Measurements from ENCODE around the gene RMND1. TPM values are rescaled to one million over a fixed set of nuclear protein-coding genes. Genes with fewer than 3 reads are reported as not detected.

RMND1 gene
- total and polyA plus RNA-seq, 2 of the 13 experiments (the other 11 are each of a cell fraction or from before 2014, with no cell fraction given) = 34.0 to 72.5 TPM

DNA sequence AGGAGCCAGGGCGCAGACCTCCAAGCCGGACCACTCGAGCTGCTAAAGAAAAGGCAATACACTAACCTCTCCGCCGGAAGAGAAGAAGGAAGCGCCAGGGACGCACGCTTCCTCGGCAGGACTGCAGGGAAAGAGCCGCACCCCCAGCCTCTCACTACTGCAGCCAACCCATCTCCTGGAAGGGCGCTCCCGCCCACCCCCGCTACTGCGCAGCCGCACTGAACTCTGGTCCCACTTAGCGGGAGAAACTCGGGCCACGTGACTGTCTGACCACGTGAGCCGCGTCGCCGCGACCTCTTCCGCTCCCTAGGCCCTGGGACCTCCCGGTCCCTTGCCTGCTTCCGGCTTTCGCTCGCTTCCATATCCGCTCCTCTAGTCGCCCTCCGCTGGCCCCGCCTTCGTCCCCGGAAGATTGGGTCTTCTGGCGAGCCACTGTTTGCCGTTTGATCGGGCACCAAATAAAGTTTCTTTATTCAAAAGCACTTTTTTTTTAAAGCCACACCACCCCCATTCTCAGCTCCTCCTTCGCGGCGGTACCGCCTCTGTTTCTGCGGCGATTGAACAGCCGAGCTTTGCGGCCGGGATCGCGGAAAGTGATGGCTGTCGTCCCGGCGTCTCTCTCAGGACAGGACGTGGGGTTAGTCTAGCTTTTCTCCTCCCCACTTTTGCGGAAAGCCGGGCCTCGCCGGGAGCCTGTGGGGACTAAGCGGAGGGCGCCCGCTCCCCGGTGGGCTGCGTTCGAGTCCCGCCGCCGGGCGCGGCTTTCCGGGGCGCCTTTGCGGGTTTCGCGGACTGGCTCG, at the start of gene RMND1 (continued):
- TF ChIP-seq, protein P1, sequence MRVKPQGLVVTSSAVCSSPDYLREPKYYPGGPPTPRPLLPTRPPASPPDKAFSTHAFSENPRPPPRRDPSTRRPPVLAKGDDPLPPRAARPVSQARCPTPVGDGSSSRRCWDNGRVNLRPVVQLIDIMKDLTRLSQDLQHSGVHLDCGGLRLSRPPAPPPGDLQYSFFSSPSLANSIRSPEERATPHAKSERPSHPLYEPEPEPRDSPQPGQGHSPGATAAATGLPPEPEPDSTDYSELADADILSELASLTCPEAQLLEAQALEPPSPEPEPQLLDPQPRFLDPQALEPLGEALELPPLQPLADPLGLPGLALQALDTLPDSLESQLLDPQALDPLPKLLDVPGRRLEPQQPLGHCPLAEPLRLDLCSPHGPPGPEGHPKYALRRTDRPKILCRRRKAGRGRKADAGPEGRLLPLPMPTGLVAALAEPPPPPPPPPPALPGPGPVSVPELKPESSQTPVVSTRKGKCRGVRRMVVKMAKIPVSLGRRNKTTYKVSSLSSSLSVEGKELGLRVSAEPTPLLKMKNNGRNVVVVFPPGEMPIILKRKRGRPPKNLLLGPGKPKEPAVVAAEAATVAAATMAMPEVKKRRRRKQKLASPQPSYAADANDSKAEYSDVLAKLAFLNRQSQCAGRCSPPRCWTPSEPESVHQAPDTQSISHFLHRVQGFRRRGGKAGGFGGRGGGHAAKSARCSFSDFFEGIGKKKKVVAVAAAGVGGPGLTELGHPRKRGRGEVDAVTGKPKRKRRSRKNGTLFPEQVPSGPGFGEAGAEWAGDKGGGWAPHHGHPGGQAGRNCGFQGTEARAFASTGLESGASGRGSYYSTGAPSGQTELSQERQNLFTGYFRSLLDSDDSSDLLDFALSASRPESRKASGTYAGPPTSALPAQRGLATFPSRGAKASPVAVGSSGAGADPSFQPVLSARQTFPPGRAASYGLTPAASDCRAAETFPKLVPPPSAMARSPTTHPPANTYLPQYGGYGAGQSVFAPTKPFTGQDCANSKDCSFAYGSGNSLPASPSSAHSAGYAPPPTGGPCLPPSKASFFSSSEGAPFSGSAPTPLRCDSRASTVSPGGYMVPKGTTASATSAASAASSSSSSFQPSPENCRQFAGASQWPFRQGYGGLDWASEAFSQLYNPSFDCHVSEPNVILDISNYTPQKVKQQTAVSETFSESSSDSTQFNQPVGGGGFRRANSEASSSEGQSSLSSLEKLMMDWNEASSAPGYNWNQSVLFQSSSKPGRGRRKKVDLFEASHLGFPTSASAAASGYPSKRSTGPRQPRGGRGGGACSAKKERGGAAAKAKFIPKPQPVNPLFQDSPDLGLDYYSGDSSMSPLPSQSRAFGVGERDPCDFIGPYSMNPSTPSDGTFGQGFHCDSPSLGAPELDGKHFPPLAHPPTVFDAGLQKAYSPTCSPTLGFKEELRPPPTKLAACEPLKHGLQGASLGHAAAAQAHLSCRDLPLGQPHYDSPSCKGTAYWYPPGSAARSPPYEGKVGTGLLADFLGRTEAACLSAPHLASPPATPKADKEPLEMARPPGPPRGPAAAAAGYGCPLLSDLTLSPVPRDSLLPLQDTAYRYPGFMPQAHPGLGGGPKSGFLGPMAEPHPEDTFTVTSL (CRISPR knock-in tag; IDR thresholded peaks at IDR 0.05; ENCODE audit: borderline replicate concordance) = peak; percentile 78; the same call in 1 of the 2 replicates
- TF ChIP-seq CEBPG (CRISPR knock-in tag; IDR thresholded peaks at IDR 0.05) (peak; percentile 19), ZNF234 (CRISPR knock-in tag; conservative IDR thresholded peaks at IDR 0.05) (no peak), KLF9 (CRISPR knock-in tag; IDR thresholded peaks at IDR 0.05; ENCODE audit: low read depth) (no peak), ZNF232 (CRISPR knock-in tag; IDR thresholded peaks at IDR 0.05; ENCODE audit: borderline replicate concordance) (peak; percentile 92), TBL1XR1 (IDR thresholded peaks at IDR 0.05; ENCODE audit: borderline replicate concordance, low read length, partially characterized antibody) (no peak), ZSCAN22 (CRISPR knock-in tag; IDR thresholded peaks at IDR 0.05) (no peak)
- TF ChIP-seq, protein P2, sequence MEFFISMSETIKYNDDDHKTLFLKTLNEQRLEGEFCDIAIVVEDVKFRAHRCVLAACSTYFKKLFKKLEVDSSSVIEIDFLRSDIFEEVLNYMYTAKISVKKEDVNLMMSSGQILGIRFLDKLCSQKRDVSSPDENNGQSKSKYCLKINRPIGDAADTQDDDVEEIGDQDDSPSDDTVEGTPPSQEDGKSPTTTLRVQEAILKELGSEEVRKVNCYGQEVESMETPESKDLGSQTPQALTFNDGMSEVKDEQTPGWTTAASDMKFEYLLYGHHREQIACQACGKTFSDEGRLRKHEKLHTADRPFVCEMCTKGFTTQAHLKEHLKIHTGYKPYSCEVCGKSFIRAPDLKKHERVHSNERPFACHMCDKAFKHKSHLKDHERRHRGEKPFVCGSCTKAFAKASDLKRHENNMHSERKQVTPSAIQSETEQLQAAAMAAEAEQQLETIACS (CRISPR knock-in tag; IDR thresholded peaks at IDR 0.05) = peak; percentile 77
- TF ChIP-seq, protein P3, sequence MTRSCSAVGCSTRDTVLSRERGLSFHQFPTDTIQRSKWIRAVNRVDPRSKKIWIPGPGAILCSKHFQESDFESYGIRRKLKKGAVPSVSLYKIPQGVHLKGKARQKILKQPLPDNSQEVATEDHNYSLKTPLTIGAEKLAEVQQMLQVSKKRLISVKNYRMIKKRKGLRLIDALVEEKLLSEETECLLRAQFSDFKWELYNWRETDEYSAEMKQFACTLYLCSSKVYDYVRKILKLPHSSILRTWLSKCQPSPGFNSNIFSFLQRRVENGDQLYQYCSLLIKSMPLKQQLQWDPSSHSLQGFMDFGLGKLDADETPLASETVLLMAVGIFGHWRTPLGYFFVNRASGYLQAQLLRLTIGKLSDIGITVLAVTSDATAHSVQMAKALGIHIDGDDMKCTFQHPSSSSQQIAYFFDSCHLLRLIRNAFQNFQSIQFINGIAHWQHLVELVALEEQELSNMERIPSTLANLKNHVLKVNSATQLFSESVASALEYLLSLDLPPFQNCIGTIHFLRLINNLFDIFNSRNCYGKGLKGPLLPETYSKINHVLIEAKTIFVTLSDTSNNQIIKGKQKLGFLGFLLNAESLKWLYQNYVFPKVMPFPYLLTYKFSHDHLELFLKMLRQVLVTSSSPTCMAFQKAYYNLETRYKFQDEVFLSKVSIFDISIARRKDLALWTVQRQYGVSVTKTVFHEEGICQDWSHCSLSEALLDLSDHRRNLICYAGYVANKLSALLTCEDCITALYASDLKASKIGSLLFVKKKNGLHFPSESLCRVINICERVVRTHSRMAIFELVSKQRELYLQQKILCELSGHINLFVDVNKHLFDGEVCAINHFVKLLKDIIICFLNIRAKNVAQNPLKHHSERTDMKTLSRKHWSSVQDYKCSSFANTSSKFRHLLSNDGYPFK (CRISPR knock-in tag; IDR thresholded peaks at IDR 0.05; ENCODE audit: borderline replicate concordance) = peak; percentile 99
- TF ChIP-seq, protein P4, sequence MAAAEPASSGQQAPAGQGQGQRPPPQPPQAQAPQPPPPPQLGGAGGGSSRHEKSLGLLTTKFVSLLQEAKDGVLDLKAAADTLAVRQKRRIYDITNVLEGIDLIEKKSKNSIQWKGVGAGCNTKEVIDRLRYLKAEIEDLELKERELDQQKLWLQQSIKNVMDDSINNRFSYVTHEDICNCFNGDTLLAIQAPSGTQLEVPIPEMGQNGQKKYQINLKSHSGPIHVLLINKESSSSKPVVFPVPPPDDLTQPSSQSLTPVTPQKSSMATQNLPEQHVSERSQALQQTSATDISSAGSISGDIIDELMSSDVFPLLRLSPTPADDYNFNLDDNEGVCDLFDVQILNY (CRISPR knock-in tag; conservative IDR thresholded peaks at IDR 0.05) = peak; percentile 89
- TF ChIP-seq, protein P5, sequence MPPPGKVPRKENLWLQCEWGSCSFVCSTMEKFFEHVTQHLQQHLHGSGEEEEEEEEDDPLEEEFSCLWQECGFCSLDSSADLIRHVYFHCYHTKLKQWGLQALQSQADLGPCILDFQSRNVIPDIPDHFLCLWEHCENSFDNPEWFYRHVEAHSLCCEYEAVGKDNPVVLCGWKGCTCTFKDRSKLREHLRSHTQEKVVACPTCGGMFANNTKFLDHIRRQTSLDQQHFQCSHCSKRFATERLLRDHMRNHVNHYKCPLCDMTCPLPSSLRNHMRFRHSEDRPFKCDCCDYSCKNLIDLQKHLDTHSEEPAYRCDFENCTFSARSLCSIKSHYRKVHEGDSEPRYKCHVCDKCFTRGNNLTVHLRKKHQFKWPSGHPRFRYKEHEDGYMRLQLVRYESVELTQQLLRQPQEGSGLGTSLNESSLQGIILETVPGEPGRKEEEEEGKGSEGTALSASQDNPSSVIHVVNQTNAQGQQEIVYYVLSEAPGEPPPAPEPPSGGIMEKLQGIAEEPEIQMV (CRISPR knock-in tag; IDR thresholded peaks at IDR 0.05; ENCODE audit: low read depth) = peak; percentile 83

Measured in HepG2 (cell line).